Spleen (tissue), 13 donors: Measurements from ENCODE around the gene PRODH2. TPM values are rescaled to one million over a fixed set of nuclear protein-coding genes. Genes with fewer than 3 reads are reported as not detected.

Experiments
- DNase-seq: peaks from one replicate; pipeline ENCODE4 v3.0.0-alpha.2; 2020
- H3K27ac ChIP-seq, 8 donors: fragments of 200-600 bp; sonication (generic) in 7 of 8; 1 replicate in 4 of 8; 2 replicates in 4 of 8; pipeline versions ENCODE4 v1.5.0 to v1.8.0; 2016 to 2021; ENCODE audit warnings: inconsistent platforms in 4 of 8, mild to moderate bottlenecking in 4 of 8, moderate library complexity in 1 of 8
- H3K27me3 ChIP-seq, 7 donors: fragments of 200-600 bp; sonication (generic) in 6 of 7; replicated peaks in 1 of 7; 1 replicate in 4 of 7; 2 replicates in 3 of 7; pipeline versions ENCODE4 v1.5.0 to v1.8.0; 2016 to 2021; ENCODE audit warnings: inconsistent platforms in 3 of 7, mild to moderate bottlenecking in 1 of 7
- H3K36me3 ChIP-seq, 6 donors: fragments of 200-600 bp; sonication (generic) in 5 of 6; 1 replicate in 4 of 6; 2 replicates in 2 of 6; pipeline versions ENCODE4 v1.5.0 to v1.8.0; 2016 to 2021; ENCODE audit warnings: inconsistent platforms in 2 of 6
- H3K4me1 ChIP-seq, 6 donors: fragments of 200-600 bp; sonication (generic) in 5 of 6; 1 replicate in 3 of 6; 2 replicates in 3 of 6; pipeline versions ENCODE4 v1.5.0 to v1.8.0; 2016 to 2021; ENCODE audit warnings: inconsistent platforms in 3 of 6
- H3K4me3 ChIP-seq, 8 donors: fragments of 200-600 bp; sonication (generic) in 7 of 8; 1 replicate in 4 of 8; 2 replicates in 4 of 8; pipeline versions ENCODE4 v1.5.0 to v1.8.0; 2016 to 2021; ENCODE audit warnings: inconsistent platforms in 4 of 8, mild to moderate bottlenecking in 4 of 8, moderate library complexity in 2 of 8
- H3K9me3 ChIP-seq, 8 donors: fragments of 200-600 bp; sonication (generic) in 7 of 8; 1 replicate in 4 of 8; 2 replicates in 4 of 8; pipeline versions ENCODE4 v1.5.0 to v1.8.0; 2016 to 2021; ENCODE audit warnings: inconsistent platforms in 4 of 8
- POLR2A ChIP-seq, 3 donors: fragments of 450-650 bp; IDR thresholded peaks; one replicate each; pipeline ENCODE4 v1.5.1; 2017; ENCODE audit warnings: antibody characterized with exemption in 3 of 3, mild to moderate bottlenecking in 1 of 3
- POLR2AphosphoS5 ChIP-seq, 3 donors: sonication (generic); formaldehyde crosslinking; IDR thresholded peaks; one replicate each; pipeline ENCODE4 v1.5.1; 2017; ENCODE audit warnings: antibody characterized with exemption in 3 of 3
- WGBS, 5 donors: extraction: QIAGEN DNeasy Blood & Tissue Kit in 3 of 5; methylation state at CpG; one replicate each; pipeline versions ENCODE4 v1.1.5 to v1.1.7; 2013 to 2018; 5-methylcytosine and 5-hydroxymethylcytosine counted together
- intact Hi-C: fragments of 100-400 bp; cut with DNase I; formaldehyde crosslinking; loops from one replicate; pipeline ENCODE4 v1.15.0; 2023; ENCODE audit warnings: low total_unique reads
- long read RNA-seq, 2 donors: transcript quantifications; one replicate each; lab custom pipeline, GENCODE V29; 2026
- polyA plus RNA-seq, 3 donors: library from polyadenylated mRNA; stranded (reverse); fragments of 200-250 nt; gene quantifications; one replicate each; pipeline ENCODE4 v1.2.1, GENCODE V29; 2013
- total RNA-seq, 7 donors: library from RNA; depleted of rRNA in 3 of 7; stranded (reverse); fragments of >200 nt in 3 of 7; fragmentation: NEBNext Ultra II Directional in 4 of 7; extraction: Animal tissue kit (Norgen Biotek cat#: 25700) in 4 of 7; gene quantifications; one replicate each; pipeline versions ENCODE4 v1.1.0 to v1.2.1, GENCODE V29; 2016 to 2021
- TF ChIP-seq, protein P1 (sequence below), 11 experiments: fragments of 200-600 bp in 7 of 11; fragments of 450-650 bp in 4 of 11; sonication (generic) in 4 of 11; IDR thresholded peaks in 8 of 11; conservative IDR thresholded peaks in 3 of 11; 1 replicate in 7 of 11; 2 replicates in 4 of 11; pipeline versions ENCODE4 v1.4.0 to v1.8.0; 2016 to 2021; ENCODE audit warnings: antibody characterized with exemption in 11 of 11, inconsistent platforms in 4 of 11, mild to moderate bottlenecking in 1 of 11
- donor health status: healthy with polysubstance abuse.
- donor health status: DM: no; HTN: no; CAD: no; lungs with moderate emphysema.
- donor health status: DM: no; HTN: no; CAD: no.
- donor health status: Bipolar disorder and iron deficiency.
- donor health status: healthy.
- donor health status: DM: no; HTN: no; CAD: no.
- donor health status: DM: yes; HTN: yes; CAD: no.

PRODH2 gene
- total RNA-seq (not detected), polyA plus RNA-seq (under 1 TPM in 1 of 3 donors, not detected in 2; 0.06 TPM)
- long read RNA-seq, donor 1, result 0 reads
- long read RNA-seq, donor 2, result 0 reads

DNA sequence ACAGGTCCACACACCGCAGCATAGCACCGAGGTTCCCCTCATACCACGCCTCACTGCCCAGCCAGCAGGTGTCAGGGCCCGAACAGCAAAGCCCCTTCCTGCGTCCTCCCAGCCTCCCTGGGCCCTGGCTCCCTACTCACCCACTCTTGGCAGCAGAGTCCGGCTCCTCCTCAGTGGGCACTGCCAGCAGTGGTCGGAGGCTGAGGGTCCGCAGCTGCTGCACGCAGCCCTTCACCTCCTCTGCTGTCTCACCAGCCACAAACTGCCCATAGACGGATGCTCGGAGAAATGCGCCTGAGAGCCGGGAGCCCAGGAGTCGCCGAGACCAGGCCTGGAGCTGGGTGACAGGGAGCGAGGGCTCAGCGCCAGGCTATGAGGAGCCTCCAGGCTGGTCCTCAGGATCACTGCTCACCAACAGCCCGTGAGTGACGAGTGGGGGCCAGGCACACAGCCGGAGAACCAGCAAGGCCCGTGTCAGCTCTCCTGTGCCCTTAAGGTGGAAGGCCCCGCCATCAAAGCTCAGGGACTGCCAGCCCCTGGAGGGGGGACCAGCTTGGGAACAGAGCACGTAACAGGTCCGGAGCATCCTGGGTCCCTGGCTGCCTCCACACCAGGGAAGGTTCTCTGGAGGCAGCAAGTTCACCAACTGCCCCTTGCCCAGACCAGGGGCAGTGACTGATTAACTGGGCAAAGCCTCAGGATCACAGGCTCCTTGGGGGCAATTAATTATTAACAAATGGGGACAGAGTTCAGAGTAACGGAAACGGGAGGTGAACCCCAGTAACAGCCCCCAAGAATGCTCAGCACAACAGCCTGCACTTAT, at the start of gene PRODH2:
TSS of gene PRODH2 (minus strand) at position 626 of the 823 bp plus-strand sequence. CDS start at position 586, 40 bp downstream.
- Histone ChIP-seq H3K36me3 (no peaks in the 10 kb centered on the region), H3K4me3 (no peak within 1 kb of the TSS), H3K9me3 (no peaks in the 10 kb centered on the region), H3K27ac (no peak within 1 kb of the TSS), H3K4me1 (peaks cover 0 to 4% (median 0%) of the 10 kb centered on the region in 6 donors), H3K27me3 (peaks cover 0 to 67% (median 0%) of the 10 kb centered on the region in 7 donors)
- TF ChIP-seq POLR2A (IDR thresholded peaks at IDR 0.05), result no peak
- no peak for DNase-seq
- intact Hi-C loops, result no loop called here
- 72 to 88% (median 76%) methylated on average over 15 to 26 of the region's 26 CpGs for WGBS, 5 donors

DNA sequence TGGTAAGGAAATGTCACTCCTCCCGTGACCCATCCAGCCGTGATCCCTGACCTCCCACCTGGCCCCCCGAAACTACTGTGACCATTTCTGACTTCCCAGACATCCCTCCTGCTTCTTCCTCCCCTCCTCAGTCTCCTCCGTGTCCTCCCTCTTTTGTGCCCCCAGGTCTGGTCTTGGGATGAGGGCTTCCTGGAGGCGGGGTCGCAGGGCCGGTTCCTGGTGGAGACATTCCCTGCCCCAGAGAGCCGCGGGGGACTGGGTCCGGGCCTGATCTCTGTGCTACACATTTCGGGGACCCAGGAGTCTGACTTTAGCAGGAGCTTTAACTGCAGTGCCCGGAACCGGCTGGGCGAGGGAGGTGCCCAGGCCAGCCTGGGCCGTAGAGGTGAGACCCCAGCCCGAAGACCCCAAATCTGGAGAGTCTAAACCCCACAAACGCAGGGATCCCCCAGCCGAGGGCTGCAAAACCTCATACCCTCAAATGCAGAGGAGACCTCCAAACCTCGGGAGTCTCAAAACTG, 49.1 kb upstream of the PRODH2 start:
- intact Hi-C loops, result no loop called here
- no peak overlapping the region for H3K27ac ChIP-seq
- H3K4me3 ChIP-seq, result no peak overlapping the region
- H3K4me1 ChIP-seq, result peaks cover 0 to 16% (median 7%) of the 10 kb centered on the region in 6 donors
- WGBS, 5 donors, result 50 to 51% (median 50%) methylated on average over 17 to 19 of the region's 19 CpGs
- H3K36me3 ChIP-seq, result no peaks in the 10 kb centered on the region
- no peak for DNase-seq
- H3K27me3 ChIP-seq, result peaks cover 0 to 97% (median 44%) of the 10 kb centered on the region in 7 donors
- TF ChIP-seq POLR2AphosphoS5 (IDR thresholded peaks at IDR 0.05) (no peak), POLR2A (IDR thresholded peaks at IDR 0.05) (no peak)
- TF ChIP-seq, protein P1, sequence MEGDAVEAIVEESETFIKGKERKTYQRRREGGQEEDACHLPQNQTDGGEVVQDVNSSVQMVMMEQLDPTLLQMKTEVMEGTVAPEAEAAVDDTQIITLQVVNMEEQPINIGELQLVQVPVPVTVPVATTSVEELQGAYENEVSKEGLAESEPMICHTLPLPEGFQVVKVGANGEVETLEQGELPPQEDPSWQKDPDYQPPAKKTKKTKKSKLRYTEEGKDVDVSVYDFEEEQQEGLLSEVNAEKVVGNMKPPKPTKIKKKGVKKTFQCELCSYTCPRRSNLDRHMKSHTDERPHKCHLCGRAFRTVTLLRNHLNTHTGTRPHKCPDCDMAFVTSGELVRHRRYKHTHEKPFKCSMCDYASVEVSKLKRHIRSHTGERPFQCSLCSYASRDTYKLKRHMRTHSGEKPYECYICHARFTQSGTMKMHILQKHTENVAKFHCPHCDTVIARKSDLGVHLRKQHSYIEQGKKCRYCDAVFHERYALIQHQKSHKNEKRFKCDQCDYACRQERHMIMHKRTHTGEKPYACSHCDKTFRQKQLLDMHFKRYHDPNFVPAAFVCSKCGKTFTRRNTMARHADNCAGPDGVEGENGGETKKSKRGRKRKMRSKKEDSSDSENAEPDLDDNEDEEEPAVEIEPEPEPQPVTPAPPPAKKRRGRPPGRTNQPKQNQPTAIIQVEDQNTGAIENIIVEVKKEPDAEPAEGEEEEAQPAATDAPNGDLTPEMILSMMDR (IDR thresholded peaks at IDR 0.05 in 8 of 11, conservative IDR thresholded peaks at IDR 0.05 in 3 of 11), result no peak
- no peaks in the 10 kb centered on the region for H3K9me3 ChIP-seq

- Histone ChIP-seq H3K27me3 (peaks cover 0 to 97% (median 51%) of the 10 kb centered on the region in 7 donors), H3K36me3 (no peaks in the 10 kb centered on the region), H3K4me1 (peaks cover 5 to 23% (median 14%) of the 10 kb centered on the region in 6 donors), H3K4me3 (no peak overlapping the region), H3K9me3 (no peaks in the 10 kb centered on the region), H3K27ac (no peak overlapping the region)
- intact Hi-C loops, result no loop called here
- 11 to 14% (median 12%) methylated on average over 33 to 55 of the region's 55 CpGs for WGBS, 5 donors
- TF ChIP-seq POLR2A (IDR thresholded peaks at IDR 0.05) (no peak), POLR2AphosphoS5 (IDR thresholded peaks at IDR 0.05) (no peak)
- TF ChIP-seq, protein P1 (IDR thresholded peaks at IDR 0.05 in 8 of 11, conservative IDR thresholded peaks at IDR 0.05 in 3 of 11), result no peak
- no peak for DNase-seq
Measured at GRCh38 chr19:35860818-35861639, 48.4 kb upstream of the PRODH2 start.

- Histone ChIP-seq H3K4me3 (no peak overlapping the region), H3K36me3 (no peaks in the 10 kb centered on the region), H3K4me1 (peaks cover 5 to 24% (median 15%) of the 10 kb centered on the region in 6 donors), H3K9me3 (no peaks in the 10 kb centered on the region), H3K27ac (no peak overlapping the region), H3K27me3 (peaks cover 0 to 97% (median 54%) of the 10 kb centered on the region in 7 donors)
- no peak for TF ChIP-seq POLR2AphosphoS5 (IDR thresholded peaks at IDR 0.05)
- TF ChIP-seq, protein P1 (IDR thresholded peaks at IDR 0.05 in 8 of 11, conservative IDR thresholded peaks at IDR 0.05 in 3 of 11), result no peak
- no peak for TF ChIP-seq POLR2A (IDR thresholded peaks at IDR 0.05)
- intact Hi-C loops, result no loop called here
- 11 to 17% (median 13%) methylated on average over 8 to 24 of the region's 24 CpGs for WGBS, 5 donors
- DNase-seq, result no peak
Measured at GRCh38 chr19:35860436-35860817, 47.8 kb upstream of the PRODH2 start.
